Measurements from ENCODE around the gene TMEM121. TPM values are rescaled to one million over a fixed set of nuclear protein-coding genes. Genes with fewer than 3 reads are reported as not detected.

The TMEM121 gene
- polyA plus RNA-seq, 1 donor (not counting 4 experiments of a cell fraction or from before 2014, with no cell fraction given): 0.18 TPM

DNA sequence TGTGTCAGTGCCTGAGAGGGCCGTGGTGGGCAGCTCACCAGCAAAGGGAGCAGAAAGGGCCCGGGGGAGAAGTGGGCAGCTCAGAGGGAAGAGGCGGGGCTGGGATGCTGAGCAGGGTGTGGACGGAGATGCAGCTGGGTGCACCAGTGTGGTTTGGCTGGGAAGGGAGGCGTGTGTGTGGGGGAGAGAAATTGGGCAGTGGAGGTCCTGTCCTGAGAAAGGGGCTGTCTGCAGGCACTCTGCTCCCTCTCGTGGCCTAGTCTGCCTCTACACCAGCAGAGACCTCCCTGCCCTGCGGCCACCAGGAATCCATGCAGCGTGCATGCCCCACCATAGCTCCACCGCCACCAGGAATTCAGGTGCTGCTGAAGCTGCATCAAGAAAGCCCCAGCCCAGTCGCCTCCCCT lies 6.4 kb downstream of the TMEM121 start:
- H3K9ac ChIP-seq (ENCODE audit: control insufficient read depth, extremely low read depth, insufficient read depth, low read length): no peak overlapping the region
- TF ChIP-seq, protein P1, sequence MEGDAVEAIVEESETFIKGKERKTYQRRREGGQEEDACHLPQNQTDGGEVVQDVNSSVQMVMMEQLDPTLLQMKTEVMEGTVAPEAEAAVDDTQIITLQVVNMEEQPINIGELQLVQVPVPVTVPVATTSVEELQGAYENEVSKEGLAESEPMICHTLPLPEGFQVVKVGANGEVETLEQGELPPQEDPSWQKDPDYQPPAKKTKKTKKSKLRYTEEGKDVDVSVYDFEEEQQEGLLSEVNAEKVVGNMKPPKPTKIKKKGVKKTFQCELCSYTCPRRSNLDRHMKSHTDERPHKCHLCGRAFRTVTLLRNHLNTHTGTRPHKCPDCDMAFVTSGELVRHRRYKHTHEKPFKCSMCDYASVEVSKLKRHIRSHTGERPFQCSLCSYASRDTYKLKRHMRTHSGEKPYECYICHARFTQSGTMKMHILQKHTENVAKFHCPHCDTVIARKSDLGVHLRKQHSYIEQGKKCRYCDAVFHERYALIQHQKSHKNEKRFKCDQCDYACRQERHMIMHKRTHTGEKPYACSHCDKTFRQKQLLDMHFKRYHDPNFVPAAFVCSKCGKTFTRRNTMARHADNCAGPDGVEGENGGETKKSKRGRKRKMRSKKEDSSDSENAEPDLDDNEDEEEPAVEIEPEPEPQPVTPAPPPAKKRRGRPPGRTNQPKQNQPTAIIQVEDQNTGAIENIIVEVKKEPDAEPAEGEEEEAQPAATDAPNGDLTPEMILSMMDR (optimal IDR thresholded peaks at IDR 0.05 in 1 of 3, IDR thresholded peaks at IDR 0.05 in 1 of 3, conservative IDR thresholded peaks at IDR 0.05 in 1 of 3; ENCODE audit: extremely low read depth in 1 of 3, insufficient read depth in 2 of 3, low read length in 3 of 3): peak in 2 of 3 experiments; percentile 17 to 49
- TF ChIP-seq EZH2 (IDR thresholded peaks at IDR 0.05; ENCODE audit: low read length): no peak
- DNase-seq (ENCODE audit: low read depth, low spot score) (no peak), FAIRE-seq (no peak)
- no peaks in the 10 kb centered on the region for H3K9me1 ChIP-seq (ENCODE audit: control insufficient read depth, extremely low read depth, insufficient read depth, low read length)
- no peak overlapping the region for H3K4me2 ChIP-seq (ENCODE audit: control insufficient read depth, extremely low read depth, insufficient read depth, low read depth, low read length)
- H2AFZ ChIP-seq (ENCODE audit: control insufficient read depth, low read length): no peak overlapping the region
- H3K27me3 ChIP-seq (ENCODE audit: control insufficient read depth, extremely low read depth, insufficient read depth, low read length): peaks cover 32% of the 10 kb centered on the region
- dilution Hi-C loops (cut with MboI; ENCODE audit: extremely low pct_ligation_motif_present, low sequenced_read_pairs): no loop called here
- H3K36me3 ChIP-seq (ENCODE audit: control insufficient read depth in 2 of 2, extremely low read depth in 1 of 2, insufficient read depth in 2 of 2, low read length in 2 of 2): no peaks in the 10 kb centered on the region
- H3K27ac ChIP-seq (ENCODE audit: control insufficient read depth, insufficient read depth, low read length): no peak overlapping the region
- no peaks in the 10 kb centered on the region for H3K79me2 ChIP-seq (ENCODE audit: control insufficient read depth, insufficient read depth, low read length)
- peaks cover 5% of the 10 kb centered on the region for H3K4me1 ChIP-seq (ENCODE audit: control insufficient read depth, extremely low read depth, insufficient read depth, low read length)
- no peak overlapping the region for H3K4me3 ChIP-seq (ENCODE audit: control insufficient read depth in 2 of 3, extremely low read depth in 1 of 3, insufficient read depth in 2 of 3, low read depth in 1 of 3, low read length in 3 of 3)
- H3K9me3 ChIP-seq (ENCODE audit: control insufficient read depth, low read depth, low read length): no peaks in the 10 kb centered on the region
- no peaks in the 10 kb centered on the region for H4K20me1 ChIP-seq (ENCODE audit: control insufficient read depth, extremely low read depth, insufficient read depth, low read length)

GRCh38 chr14:105533391-105533790 lies 7.0 kb downstream of the TMEM121 start:
- H3K27me3 ChIP-seq (ENCODE audit: control insufficient read depth, extremely low read depth, insufficient read depth, low read length): peaks cover 31% of the 10 kb centered on the region
- FAIRE-seq: no peak
- no peaks in the 10 kb centered on the region for H4K20me1 ChIP-seq (ENCODE audit: control insufficient read depth, extremely low read depth, insufficient read depth, low read length)
- no peak overlapping the region for H3K4me2 ChIP-seq (ENCODE audit: control insufficient read depth, extremely low read depth, insufficient read depth, low read depth, low read length)
- no peak overlapping the region for H3K4me3 ChIP-seq (ENCODE audit: control insufficient read depth in 2 of 3, extremely low read depth in 1 of 3, insufficient read depth in 2 of 3, low read depth in 1 of 3, low read length in 3 of 3)
- no peak overlapping the region for H2AFZ ChIP-seq (ENCODE audit: control insufficient read depth, low read length)
- TF ChIP-seq EZH2 (IDR thresholded peaks at IDR 0.05; ENCODE audit: low read length): no peak
- TF ChIP-seq, protein P1 (optimal IDR thresholded peaks at IDR 0.05 in 1 of 3, IDR thresholded peaks at IDR 0.05 in 1 of 3, conservative IDR thresholded peaks at IDR 0.05 in 1 of 3; ENCODE audit: extremely low read depth in 1 of 3, insufficient read depth in 2 of 3, low read length in 3 of 3): no peak
- H3K79me2 ChIP-seq (ENCODE audit: control insufficient read depth, insufficient read depth, low read length): no peaks in the 10 kb centered on the region
- DNase-seq (ENCODE audit: low read depth, low spot score): no peak
- H3K9me1 ChIP-seq (ENCODE audit: control insufficient read depth, extremely low read depth, insufficient read depth, low read length): no peaks in the 10 kb centered on the region
- H3K9me3 ChIP-seq (ENCODE audit: control insufficient read depth, low read depth, low read length): no peaks in the 10 kb centered on the region
- H3K4me1 ChIP-seq (ENCODE audit: control insufficient read depth, extremely low read depth, insufficient read depth, low read length): peaks cover 4% of the 10 kb centered on the region
- no peaks in the 10 kb centered on the region for H3K36me3 ChIP-seq (ENCODE audit: control insufficient read depth in 2 of 2, extremely low read depth in 1 of 2, insufficient read depth in 2 of 2, low read length in 2 of 2)
- dilution Hi-C loops (cut with MboI; ENCODE audit: extremely low pct_ligation_motif_present, low sequenced_read_pairs): no loop called here
- no peak overlapping the region for H3K9ac ChIP-seq (ENCODE audit: control insufficient read depth, extremely low read depth, insufficient read depth, low read length)
- H3K27ac ChIP-seq (ENCODE audit: control insufficient read depth, insufficient read depth, low read length): no peak overlapping the region

Measured in keratinocyte (primary cell).